GM21367 (cell line): ENCODE results near the gene GAB2.

Experiments used
- ATAC-seq: cut with Tn5 transposase; IDR thresholded peaks from one replicate; pipeline ENCODE4 v1.9.1; 2021; ENCODE audit not compliant: unreplicated experiment

The GAB2 gene

DNA sequence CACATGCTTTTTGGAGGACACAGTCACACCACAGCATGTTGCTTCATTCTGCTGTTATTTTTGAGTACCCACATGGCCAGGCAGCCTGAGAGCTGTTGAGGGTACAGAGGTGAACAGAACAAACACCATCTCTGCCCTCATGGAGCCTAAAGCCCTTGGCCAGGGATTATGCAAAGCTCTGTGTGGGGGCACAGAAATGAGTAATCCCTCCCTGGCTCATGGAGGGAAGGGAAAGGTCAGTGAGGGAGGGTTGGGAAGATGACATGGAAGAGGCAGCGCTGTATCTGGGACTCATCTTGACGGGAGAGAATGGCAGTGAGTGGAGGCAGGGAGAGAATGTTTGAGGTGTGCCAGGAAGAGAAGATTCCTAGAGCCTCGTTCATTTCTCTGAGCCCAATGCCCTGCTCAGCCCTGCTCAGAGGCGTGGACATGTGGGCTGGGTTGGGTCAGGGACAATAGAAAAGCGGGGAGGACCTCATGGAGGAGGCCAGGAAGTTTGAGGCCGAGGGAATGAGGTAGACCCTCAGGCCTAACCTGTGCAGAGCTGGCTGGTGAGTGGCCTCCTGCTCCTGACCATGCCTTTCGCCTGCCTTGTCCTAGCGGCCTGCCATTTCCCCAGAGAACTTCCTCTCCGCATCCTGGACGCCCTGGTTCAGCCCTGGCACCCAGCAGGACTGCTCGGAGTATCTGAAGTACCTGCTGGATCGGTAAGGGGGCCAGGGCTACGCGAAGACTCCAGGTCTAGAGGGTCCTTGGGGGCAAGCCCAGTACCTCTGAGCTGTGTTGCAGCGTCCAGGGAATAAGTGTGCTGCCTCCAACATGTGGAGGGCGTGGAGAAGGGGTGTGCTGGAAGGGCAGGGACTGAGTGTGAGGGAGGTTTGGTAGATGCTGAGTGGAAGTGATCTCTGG is 209.1 kb downstream of the GAB2 start:
- ATAC-seq: no peak

DNA sequence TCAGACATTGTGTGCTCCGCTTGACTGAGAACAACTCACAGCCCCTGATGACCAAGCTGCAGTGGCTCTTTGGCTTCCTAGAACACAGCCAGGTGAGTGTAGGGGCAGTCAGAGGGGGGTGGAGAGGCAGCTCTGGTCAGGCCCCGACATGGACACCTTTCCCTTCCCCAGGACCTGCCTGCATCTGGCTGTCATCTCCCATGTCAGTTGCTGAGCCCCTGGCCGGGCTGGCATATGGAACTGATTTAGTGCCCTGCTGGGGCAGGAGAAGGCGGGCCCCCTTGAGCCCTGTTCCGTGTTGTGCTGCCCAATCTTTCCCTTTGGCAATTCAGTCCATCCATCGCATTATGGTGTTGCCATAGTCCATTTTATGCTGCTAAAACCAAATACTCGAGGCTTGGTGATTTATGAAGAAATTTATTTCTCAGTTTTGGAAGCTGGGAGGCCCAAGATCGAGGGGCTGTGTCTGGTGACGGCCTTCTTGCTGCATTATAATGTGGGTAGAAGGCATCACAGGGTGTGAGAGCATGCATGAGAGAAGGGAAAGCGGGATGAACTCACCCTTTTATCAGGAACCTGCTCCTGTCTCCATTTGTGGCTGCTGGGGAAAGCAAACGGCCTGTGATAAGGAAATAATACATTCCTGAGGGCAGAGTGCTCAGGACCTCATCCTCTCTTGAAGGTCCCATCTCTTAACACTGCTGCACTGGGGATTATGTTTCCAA is 209.9 kb downstream of the GAB2 start:
- ATAC-seq: no peak

DNA sequence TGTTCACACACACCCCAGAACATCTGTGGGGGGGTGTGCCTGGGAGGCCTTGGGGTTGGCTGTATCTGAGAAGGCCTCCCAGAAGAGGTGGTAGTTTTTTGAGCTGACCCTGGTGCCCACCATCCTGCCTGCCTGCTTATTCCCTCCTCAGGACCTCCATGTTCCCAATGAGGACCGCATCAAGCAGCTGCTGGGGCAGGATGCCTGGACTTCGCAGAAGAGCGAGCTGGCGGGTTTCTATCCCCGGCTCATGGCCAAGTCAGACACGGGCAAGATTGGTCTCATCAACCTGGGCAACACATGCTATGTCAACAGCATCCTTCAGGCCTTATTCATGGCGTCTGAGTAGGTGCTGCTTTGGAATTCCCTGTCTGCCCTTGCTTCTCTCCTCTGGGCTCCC is 211.9 kb downstream of the GAB2 start:
- ATAC-seq: no peak

DNA sequence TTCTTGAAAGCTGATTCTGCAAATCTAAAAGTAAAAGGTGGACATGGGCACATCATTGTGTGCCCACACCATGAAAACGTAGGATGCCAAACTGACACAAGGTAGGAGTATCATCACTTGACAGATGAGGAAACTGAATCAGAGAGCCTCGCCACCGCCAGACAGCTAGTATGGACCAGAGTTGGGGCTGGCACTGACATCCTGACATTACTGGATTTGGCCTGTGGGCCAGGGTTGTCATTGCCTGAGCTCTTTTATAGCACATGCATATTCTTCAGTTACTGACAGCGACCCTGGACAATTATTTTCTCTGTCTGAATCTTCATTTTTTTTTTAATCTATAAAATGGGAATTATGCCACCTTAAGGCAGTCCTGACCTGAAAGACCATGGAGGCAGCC is 212.4 kb downstream of the GAB2 start:
- ATAC-seq: no peak

DNA sequence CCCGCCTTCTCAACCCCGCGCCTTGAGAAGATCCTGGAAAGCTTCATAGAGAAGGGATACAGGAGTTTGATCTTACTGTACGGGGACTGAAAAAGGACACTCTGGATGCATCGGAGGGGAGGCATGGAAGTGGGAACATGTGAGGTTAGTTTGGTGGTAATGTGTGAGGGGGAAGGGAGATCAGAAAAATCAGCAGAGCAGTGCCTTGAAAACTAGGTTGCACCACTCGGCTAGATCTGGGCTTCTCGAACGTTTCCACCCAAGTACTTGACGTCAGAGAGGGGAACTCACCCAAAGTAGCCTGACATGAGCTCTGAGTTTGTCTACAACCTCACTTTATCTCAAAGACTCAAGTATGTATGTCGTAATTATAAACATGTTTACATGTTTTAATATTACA is 214.4 kb downstream of the GAB2 start:
- no peak for ATAC-seq

DNA sequence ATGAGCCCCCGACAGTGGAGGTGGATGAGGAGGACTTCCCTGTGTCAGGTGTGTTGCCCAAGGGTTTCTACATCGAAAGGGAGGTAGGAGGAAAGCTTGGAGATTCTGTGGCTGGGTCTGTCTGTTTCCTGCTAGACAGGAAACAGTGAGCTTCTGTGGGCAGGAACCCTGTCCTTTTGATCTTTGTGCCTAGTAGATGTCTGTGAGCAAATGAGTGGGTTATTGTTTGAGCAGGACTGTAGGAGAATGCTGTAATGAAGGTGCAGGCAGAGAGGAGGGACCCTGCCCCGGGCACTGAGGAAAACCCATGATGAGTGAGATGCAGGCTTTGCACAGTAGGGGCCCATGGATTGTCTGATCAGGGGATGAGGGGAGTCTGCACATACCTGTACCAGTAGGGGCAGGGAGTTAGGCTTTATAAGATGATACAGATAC is 214.9 kb downstream of the GAB2 start:
- no peak for ATAC-seq

DNA sequence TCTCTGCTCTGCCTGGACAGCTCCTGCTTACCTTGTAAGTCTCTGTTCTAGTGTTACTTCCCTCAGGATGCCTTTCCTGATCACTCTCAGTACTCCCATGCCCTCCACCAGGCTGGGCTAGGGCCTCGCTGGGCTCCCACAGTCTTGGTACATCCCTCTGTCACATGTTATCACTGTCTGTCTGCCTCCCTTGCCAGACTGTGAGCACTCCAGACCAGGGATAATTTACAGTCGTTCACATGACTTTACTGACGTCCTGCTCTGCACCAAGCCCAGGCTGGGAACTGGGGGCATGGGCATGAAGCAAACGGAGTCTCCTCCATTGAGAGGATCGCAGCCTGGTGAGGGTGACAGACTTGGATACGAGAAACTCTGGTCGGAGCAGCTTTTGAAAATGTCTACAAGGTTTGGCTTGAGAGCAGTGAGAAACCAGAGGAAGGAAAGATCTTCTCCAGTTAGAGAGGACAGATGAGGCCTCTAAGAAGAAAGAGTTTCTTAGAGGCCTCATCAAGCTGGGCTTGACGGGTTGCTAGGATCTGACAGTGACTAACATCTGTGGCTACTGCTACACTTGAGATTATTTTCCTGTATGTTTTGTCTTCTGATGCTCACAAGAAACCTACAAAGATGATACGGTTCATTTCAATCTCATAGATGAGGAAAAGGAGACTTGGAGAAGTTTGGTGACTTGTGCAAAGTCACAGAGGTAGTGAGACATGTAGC is 216.4 kb downstream of the GAB2 start:
- ATAC-seq: no peak

DNA sequence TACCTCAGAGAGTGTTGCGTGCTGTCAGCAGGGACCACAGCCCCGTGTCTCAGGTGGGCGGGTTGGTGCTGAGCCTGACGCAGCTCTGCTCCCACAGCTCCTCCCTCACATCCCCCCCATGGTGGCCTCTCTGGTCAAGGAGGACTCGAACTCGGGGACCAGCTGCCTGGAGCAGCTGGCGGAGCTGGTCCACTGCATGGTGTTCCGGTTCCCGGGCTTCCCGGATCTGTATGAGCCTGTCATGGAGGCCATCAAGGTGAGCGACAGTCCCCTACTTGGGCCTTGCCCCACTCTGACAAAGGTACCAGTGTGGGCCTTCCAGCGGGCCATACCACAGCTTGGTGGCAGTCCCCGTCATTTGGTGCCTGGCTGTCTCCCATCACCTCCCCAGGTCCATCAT is 217.1 kb downstream of the GAB2 start:
- ATAC-seq: no peak

DNA sequence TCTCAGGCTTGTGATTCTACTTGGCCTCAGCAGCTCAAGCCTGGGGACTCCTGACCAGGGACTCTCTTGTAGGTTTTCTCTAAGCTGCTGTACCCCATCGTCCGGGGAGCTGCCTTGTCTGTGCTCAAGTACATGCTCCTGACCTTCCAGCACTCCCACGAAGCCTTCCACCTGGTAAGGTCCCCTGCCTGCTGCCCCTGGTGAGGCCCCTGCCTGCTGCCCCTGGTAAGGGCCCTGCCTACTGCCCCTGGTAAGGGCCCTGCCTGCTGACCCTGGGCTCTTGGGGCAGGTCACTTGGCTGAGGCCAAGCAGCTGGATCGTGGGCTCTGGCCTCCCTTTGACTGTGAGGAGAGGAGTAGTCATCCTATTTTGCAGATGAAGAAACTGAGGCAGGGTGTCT is 217.6 kb downstream of the GAB2 start:
- ATAC-seq: no peak

DNA sequence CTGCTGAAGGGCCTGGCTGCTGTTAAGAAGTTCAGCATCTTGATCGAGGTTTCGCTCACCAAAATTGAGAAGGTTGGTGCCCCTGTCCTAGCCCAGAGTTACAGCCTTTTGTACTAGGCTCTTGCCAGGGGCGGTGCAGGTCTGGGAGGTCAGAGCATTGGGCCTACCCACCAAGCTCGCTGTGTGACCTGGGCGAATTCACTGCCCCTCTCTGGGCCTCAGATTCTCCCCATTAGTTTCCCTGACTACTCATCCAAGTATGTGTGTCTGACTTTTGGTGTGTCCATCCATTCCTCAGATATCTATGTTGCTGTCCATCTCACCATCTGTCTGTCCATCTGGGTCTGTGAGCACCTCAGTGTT is 218.0 kb downstream of the GAB2 start:
- no peak for ATAC-seq

DNA sequence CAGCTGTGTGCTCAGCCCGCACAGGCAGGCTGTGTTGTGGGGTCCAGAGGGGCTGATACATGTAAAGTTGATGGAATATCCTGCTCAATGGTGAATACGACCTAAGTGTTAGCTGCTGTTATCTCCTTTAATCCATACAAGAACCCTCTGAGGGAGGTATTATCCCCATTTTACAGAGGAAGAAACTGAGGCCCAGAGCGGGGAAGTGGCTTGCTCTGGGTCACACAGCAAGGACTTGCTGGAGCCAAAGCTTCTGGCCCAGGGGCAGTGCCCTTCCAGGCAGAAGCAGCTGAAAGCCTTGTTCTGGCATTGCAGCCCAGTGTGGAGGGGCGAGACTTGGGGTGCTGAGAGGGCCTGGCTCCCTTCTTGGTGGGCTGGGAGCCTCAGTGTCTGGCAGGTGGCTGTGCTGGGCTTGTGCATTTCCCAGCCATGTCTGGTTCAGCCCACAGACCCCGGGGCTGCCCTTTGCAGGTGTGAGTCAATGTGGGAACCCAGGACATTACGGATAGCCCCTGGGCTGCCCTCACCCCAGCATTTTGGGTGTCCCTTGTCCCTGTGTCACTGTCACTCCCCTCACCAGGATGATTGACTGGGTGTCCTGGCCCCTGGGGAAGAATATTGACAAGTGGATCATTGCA is 218.5 kb downstream of the GAB2 start:
- no peak for ATAC-seq

DNA sequence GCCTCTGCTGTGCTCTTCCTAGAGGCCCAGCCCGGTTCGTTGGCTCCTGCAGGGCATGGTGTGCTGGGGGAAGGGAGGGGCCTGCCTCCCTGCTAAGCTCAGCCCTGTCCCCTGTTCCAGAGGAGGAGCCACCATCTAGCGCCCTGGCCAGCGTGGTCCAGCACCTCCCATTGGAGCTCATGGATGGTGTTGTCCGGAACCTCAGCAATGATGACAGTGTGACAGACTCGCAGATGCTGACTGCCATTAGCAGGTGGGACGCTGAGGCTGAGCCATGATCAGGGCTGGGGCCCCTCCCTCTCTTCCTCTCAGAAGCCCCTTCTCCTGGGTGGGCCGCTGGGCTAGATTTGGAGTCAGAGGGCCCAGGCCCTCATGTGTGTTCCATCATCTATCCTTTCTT is 219.8 kb downstream of the GAB2 start:
- ATAC-seq: no peak

DNA sequence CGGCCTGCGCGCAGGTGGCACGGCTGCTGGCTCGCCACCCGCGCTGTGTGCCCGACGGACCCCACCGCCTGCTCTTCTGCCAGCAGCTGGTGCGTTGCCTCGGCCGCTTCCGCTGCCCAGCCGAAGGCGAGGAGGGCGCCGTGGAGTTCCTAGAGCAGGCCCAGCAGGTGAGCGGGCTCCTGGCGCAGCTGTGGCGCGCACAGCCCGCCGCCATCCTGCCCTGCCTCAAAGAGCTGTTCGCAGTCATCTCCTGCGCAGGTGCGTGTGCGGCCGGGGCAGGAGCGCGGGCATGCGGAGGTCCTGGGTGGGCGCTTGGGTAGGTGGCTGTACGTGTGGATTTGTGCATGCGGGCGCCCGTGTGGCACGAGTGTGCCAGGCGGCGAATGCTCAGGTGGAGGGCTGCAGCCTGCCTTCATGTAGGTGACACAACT is 220.9 kb downstream of the GAB2 start:
- no peak for ATAC-seq

DNA sequence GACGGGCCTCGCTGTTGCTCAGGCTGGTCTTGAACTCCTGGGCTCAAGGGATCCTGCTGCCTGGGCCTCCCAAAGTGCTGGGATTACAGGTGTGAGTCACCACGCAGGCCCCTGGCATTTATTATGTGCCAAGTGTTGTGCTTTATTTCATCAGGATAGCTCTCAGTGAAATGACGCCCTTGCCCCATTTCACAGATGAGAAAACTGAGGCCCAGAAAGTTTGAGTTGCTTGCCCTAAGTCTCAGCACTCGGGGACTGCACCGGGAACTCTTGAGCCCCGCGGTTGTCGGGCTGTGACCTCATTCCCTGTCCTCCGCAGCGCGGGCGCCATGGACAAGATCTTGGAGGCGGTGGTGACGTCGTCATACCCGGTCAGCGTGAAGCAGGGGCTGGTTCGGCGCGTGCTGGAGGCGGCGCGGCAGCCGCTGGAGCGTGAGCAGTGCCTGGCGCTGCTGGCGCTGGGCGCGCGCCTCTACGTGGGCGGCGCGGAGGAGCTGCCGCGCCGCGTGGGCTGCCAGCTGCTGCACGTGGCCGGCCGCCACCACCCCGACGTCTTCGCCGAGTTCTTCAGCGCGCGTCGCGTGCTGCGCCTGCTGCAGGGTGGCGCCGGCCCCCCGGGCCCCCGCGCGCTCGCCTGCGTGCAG is 221.6 kb downstream of the GAB2 start:
- ATAC-seq: no peak

DNA sequence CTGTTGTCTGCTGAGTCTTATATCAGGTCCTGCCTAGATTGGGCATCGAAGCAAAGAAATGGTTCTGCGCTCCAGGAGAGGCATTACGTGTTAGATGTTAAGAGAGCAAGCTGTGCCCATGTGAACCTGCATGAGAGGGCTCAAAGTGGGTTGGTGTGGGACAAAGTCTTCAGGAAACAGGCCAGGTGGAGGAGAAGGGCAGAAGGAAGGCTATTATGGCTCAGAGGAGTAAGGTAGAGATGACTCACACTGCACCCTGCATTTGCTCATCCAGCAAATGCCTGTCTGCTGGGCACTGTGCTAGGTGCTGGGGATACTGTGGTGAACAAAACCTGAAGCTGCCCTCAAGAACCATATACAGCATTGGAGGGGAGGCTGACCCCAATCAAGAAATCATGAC is 223.1 kb downstream of the GAB2 start:
- ATAC-seq: no peak

DNA sequence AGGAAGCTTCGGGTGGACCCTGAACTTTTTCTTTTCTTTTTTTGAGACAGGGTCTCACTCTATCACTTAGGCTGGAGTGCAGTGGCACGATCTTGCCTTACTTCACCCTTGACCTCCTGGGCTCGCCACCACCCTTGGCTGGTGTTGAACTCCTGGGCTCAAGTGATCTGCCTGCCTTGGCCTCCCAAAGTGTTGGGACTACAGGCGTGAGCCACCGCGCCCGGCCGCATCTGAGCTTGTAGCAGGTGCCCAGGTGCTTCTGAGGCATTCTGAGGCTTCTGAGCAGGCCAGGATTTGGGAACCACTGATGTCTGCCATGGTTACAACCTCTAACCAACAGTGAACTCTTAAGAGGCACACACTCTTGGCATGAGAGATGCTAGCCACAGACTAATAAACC is 223.8 kb downstream of the GAB2 start:
- ATAC-seq: no peak

DNA sequence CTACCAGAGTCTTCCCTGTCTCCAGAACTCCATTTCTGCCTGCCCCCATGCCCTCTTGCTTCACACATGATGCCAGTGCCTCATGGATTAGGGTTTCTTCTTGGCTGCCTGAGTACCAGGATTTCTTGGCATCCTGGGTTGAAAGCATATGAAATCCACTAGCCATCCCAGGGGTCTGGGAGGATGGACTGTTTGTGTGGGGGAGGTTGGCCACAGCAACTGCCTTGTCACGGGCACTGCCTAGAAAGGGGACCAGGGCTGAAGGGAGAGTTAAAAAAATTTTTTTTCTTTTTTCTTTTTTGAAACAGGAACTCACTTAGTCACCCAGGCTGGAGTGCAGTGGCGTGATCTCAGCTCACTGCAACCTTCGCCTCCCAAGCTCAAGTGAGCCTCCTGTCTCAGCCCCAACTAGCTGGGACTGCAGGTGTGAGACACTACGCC is 224.7 kb downstream of the GAB2 start:
- no peak for ATAC-seq

DNA sequence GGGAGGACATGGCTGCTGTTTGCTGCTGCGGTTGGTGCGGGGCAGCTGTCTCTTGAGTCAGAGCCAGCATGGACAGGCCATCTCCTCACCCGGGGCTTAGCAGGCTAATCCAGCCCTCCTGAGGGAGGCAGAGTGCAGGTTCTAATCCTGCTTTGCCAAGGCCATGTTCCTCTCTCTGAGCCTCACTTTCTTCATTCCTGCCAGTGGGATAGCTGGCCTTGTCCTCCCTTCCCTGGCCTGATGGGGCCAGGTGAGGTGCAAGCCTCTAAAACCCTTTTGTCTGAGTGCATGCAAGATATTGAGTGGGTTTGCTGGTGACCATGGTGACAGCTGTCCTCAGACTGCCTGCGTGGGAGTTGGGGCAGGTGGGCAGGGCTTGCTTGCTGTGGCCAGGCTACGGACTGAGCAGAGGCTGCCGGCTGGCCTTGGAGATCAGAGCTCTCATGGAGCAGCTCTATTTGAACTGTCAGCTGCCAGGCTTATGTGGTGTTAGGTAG is 225.3 kb downstream of the GAB2 start:
- ATAC-seq: no peak

DNA sequence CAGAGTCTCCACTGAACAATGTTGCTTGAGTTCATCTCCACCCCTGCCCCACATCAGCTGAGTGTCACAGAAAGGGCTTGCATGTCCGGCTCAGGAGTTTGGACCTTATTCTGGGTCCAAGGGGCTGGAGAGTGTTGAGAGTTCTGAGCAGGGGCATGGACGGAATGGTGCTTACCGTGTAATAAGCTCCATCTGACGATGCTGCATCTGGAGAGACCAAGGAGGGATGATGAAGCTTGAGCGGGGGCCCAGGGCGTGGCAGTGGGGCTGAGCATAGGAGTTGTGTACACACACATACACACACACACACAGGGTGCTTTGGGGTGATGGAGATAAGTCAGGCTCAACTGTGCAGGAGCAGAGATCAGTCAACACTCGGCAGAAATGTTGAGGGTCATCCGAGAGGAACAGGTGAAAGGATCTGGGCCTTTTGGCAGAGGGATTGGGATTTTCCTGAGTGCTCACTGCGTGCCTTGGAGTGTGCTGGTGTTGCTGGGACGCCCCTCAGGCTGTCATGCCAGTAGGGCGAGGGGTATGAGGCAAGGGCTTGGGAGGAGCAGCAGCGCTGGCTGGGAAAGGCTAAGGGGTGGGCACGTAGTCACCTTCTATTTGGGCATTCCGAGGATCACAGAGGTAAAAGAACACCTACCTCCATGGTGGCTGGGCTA is 226.6 kb downstream of the GAB2 start:
- no peak for ATAC-seq

DNA sequence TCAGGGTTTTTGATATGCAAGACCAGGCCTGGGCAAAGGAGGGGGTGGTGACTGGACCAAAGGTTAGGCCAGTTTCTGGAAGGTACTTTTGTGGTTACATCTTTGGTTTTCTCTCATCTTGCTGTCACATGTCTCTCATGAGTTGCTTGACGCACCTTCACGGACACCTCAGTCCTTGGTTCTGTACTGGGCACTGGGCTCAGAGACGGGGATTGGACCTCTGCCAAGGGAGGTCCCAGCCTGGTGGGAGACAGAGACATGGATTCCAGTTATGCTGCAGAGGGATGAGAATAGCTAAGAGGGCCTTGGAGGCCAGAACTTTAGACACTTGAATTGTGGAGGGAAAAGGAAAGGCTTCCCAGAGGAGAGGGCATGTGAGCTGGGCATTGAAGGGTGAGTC is 227.2 kb downstream of the GAB2 start:
- no peak for ATAC-seq
